T-helper 1 cell treated with Interleukin-12 subunit alpha and Interleukin-12 subunit beta and Interleukin-4 antibody, amounts not matched to agents 30 μg/mL and 1 μg/mL, for 36 hours (primary cell): ENCODE data around the gene ZNF281.
"Not testable (repeated sequence)": the region's sequence is repeated elsewhere in the genome, so short reads cannot be mapped to it uniquely, and the experiment has no call there.

Experiments used
- H3K27ac Mint-ChIP-seq: one replicate; pipeline ENCODE4 v1.8.0; 2021; ENCODE audit warnings: mild to moderate bottlenecking, mixed read lengths
- H3K27me3 Mint-ChIP-seq: one replicate; pipeline ENCODE4 v1.8.0; 2021; ENCODE audit warnings: low read depth, mixed read lengths
- H3K36me3 Mint-ChIP-seq: one replicate; pipeline ENCODE4 v1.8.0; 2021; ENCODE audit warnings: low read depth, mixed read lengths
- H3K4me1 Mint-ChIP-seq: one replicate; pipeline ENCODE4 v1.8.0; 2021; ENCODE audit warnings: low read depth, mixed read lengths
- H3K4me3 Mint-ChIP-seq: one replicate; pipeline ENCODE4 v1.8.0; 2021; ENCODE audit warnings: mild to moderate bottlenecking, moderate library complexity, mixed read lengths
- H3K9me3 Mint-ChIP-seq: one replicate; pipeline ENCODE4 v1.8.0; 2021; ENCODE audit warnings: mixed read lengths

ZNF281 gene

GRCh38 chr1:200438413-200438812 is 28.6 kb upstream of the ZNF281 start:
- H3K27ac Mint-ChIP-seq, H3K27me3 Mint-ChIP-seq, H3K4me3 Mint-ChIP-seq: not testable (repeated sequence)

GRCh38 chr1:200437556-200438203 is 27.8 kb upstream of the ZNF281 start:
- Mint-ChIP-seq H3K4me3 (peak overlapping the region; percentile 73), H3K27ac (peak overlapping the region; percentile 84), H3K4me1 (peaks cover 12% of the 10 kb centered on the region), H3K9me3 (no peaks in the 10 kb centered on the region), H3K36me3 (no peaks in the 10 kb centered on the region), H3K27me3 (no peaks in the 10 kb centered on the region)

More at GRCh38 chr1:200438413-200438812, 28.6 kb upstream of the ZNF281 start:
- not testable (repeated sequence) for H3K9me3 Mint-ChIP-seq, H3K4me1 Mint-ChIP-seq, H3K36me3 Mint-ChIP-seq

- H3K27ac Mint-ChIP-seq: no peak overlapping the region
- no peaks in the 10 kb centered on the region for H3K9me3 Mint-ChIP-seq
- peaks cover 15% of the 10 kb centered on the region for H3K4me1 Mint-ChIP-seq
- no peaks in the 10 kb centered on the region for H3K36me3 Mint-ChIP-seq
- no peak overlapping the region for H3K4me3 Mint-ChIP-seq
- no peaks in the 10 kb centered on the region for H3K27me3 Mint-ChIP-seq
Measured at GRCh38 chr1:200437088-200437487, 27.3 kb upstream of the ZNF281 start.

DNA sequence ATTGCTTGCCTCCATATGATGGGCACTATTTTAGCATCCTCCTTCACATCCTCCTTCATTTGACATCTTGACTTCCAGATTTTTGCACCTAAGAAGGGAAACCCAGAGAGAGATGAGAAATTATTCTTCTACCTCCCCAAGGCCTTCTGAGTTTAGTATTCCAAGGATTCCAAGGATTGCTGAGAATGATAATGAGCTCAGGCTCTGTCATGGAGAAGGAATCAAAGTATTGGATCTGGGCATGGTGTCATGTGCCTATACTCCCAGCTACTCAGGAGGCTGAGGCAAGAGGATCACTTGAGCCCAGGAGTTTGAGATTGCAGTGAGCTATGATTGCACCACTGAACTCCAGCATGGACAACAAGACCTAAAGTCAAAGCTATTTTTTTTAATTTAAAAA is 26.6 kb upstream of the ZNF281 start:
- H3K27ac Mint-ChIP-seq: no peak overlapping the region
- no peaks in the 10 kb centered on the region for H3K36me3 Mint-ChIP-seq
- H3K27me3 Mint-ChIP-seq: no peaks in the 10 kb centered on the region
- peaks cover 17% of the 10 kb centered on the region for H3K4me1 Mint-ChIP-seq
- H3K9me3 Mint-ChIP-seq: no peaks in the 10 kb centered on the region
- H3K4me3 Mint-ChIP-seq: no peak overlapping the region

- no peak overlapping the region for H3K4me3 Mint-ChIP-seq
- no peaks in the 10 kb centered on the region for H3K27me3 Mint-ChIP-seq
- H3K4me1 Mint-ChIP-seq: peaks cover 17% of the 10 kb centered on the region
- H3K36me3 Mint-ChIP-seq: no peaks in the 10 kb centered on the region
- no peak overlapping the region for H3K27ac Mint-ChIP-seq
- no peaks in the 10 kb centered on the region for H3K9me3 Mint-ChIP-seq
Measured at GRCh38 chr1:200435200-200435780, 25.5 kb upstream of the ZNF281 start.

DNA sequence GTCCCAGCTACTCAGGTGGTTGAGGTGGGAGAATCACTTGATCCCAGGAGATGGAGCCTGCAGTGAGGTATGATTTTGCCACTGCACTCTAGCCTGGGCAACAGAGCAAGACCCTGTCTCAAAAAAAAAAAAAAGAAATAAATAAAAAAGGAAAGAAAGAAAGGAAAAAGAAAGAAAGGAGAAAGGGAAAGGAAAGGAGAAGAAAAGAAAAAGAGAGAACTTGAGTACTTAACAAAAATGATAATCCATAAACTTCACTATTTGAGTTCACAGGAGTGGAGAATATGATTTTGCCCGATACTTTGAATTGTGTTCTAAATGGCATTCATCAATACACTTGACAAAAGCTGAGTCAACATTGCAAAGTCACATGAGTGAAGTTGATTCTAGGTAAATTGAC is 23.8 kb upstream of the ZNF281 start:
- Mint-ChIP-seq H3K27me3 (no peaks in the 10 kb centered on the region), H3K36me3 (no peaks in the 10 kb centered on the region), H3K4me3 (no peak overlapping the region), H3K4me1 (peaks cover 12% of the 10 kb centered on the region), H3K9me3 (no peaks in the 10 kb centered on the region), H3K27ac (no peak overlapping the region)

DNA sequence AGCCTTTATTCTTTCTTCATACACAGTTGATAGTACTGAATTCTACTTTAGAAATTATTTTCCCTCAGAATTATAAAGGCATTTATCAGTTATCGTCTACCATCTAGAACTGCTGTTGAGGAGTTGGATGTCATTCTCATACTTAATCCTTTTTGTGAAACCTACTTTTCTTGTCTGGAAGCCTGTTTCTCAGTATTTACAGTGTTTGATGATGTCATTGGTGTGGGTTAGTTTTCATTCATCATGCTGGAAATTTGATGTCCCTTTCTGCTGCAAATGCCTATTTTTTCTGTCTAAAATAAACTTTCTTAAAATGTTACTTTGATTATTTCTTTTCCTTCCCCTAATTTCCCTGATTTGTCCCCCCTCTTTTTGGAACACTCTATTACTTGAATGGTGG is 22.8 kb upstream of the ZNF281 start:
- Mint-ChIP-seq H3K27ac (no peak overlapping the region), H3K36me3 (no peaks in the 10 kb centered on the region)

GRCh38 chr1:200429221-200429751 is 19.4 kb upstream of the ZNF281 start:
- Mint-ChIP-seq H3K4me3 (no peak overlapping the region), H3K27me3 (no peaks in the 10 kb centered on the region), H3K36me3 (no peaks in the 10 kb centered on the region), H3K27ac (no peak overlapping the region), H3K9me3 (no peaks in the 10 kb centered on the region), H3K4me1 (peaks cover 12% of the 10 kb centered on the region)

More for the DNA sequence above, 22.8 kb upstream of the ZNF281 start:
- Mint-ChIP-seq H3K4me1 (peaks cover 12% of the 10 kb centered on the region), H3K4me3 (no peak overlapping the region), H3K27me3 (no peaks in the 10 kb centered on the region), H3K9me3 (no peaks in the 10 kb centered on the region)

- Mint-ChIP-seq H3K36me3 (no peaks in the 10 kb centered on the region), H3K9me3 (no peaks in the 10 kb centered on the region), H3K4me1 (peaks cover 12% of the 10 kb centered on the region), H3K27me3 (no peaks in the 10 kb centered on the region), H3K27ac (no peak overlapping the region), H3K4me3 (no peak overlapping the region)
Measured at GRCh38 chr1:200428482-200429205, 18.8 kb upstream of the ZNF281 start.

DNA sequence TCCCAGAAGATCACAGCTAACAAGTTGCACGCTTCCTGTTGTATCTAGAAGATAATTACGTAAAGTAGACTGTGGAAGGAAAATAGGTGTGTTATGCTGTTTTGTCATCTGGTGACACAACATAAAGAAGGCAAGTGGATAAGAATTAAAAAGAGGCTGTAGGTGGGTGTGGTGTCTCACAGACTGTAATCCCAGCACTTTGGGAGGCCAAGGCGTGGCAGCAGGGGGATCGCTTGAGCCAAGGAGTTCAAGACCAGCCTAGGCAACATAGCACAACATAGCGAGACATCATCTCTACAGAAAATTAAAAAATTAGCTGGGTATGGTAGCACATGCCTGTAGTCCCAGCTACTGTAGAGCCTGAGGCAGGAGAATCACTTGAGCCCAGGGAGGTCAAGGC is 17.9 kb upstream of the ZNF281 start:
- Mint-ChIP-seq H3K27me3 (no peaks in the 10 kb centered on the region), H3K4me1 (peaks cover 10% of the 10 kb centered on the region), H3K4me3 (no peak overlapping the region), H3K9me3 (no peaks in the 10 kb centered on the region), H3K36me3 (no peaks in the 10 kb centered on the region), H3K27ac (peak overlapping the region; percentile 13)

- no peaks in the 10 kb centered on the region for H3K27me3 Mint-ChIP-seq
- no peaks in the 10 kb centered on the region for H3K9me3 Mint-ChIP-seq
- H3K4me3 Mint-ChIP-seq: no peak overlapping the region
- peaks cover 6% of the 10 kb centered on the region for H3K4me1 Mint-ChIP-seq
- no peaks in the 10 kb centered on the region for H3K36me3 Mint-ChIP-seq
- no peak overlapping the region for H3K27ac Mint-ChIP-seq
Measured at GRCh38 chr1:200426196-200426595, 16.4 kb upstream of the ZNF281 start.

GRCh38 chr1:200423235-200423634 is 13.4 kb upstream of the ZNF281 start:
- Mint-ChIP-seq H3K27me3 (no peaks in the 10 kb centered on the region), H3K4me1 (peaks cover 6% of the 10 kb centered on the region), H3K27ac (no peak overlapping the region), H3K36me3 (no peaks in the 10 kb centered on the region), H3K9me3 (no peaks in the 10 kb centered on the region), H3K4me3 (no peak overlapping the region)

DNA sequence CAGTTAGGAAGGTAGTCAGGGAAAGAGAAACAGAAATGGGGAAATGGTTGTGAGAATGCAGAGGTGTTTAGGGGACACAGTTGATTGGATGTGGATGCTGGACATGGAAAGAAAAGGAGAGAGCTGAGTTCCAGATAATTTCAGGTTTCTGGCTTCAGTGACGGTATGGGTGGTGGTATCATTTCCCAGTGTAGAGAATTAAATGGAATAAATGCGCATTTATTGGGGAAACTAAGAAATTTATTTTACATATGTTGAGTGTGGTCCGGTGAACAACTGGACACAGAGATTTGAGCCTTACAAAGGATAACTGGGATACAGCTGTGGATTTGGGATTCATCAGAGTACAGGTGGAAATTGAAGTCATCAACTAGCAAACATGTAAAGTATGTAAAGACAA is 12.4 kb upstream of the ZNF281 start:
- Mint-ChIP-seq H3K4me3 (no peak overlapping the region), H3K36me3 (no peaks in the 10 kb centered on the region), H3K4me1 (peaks cover 1% of the 10 kb centered on the region), H3K27ac (no peak overlapping the region), H3K9me3 (no peaks in the 10 kb centered on the region), H3K27me3 (no peaks in the 10 kb centered on the region)

- no peak overlapping the region for H3K4me3 Mint-ChIP-seq
- no peak overlapping the region for H3K27ac Mint-ChIP-seq
Measured at GRCh38 chr1:200415789-200416593, 6.2 kb upstream of the ZNF281 start.

More at GRCh38 chr1:200415789-200416593, 6.2 kb upstream of the ZNF281 start:
- peaks cover 9% of the 10 kb centered on the region for H3K27me3 Mint-ChIP-seq
- H3K36me3 Mint-ChIP-seq: no peaks in the 10 kb centered on the region
- no peaks in the 10 kb centered on the region for H3K9me3 Mint-ChIP-seq
- H3K4me1 Mint-ChIP-seq: peaks cover 2% of the 10 kb centered on the region
